ENCODE results near the gene MAMDC4. TPM values are rescaled to one million over a fixed set of nuclear protein-coding genes. Genes with fewer than 3 reads are reported as not detected.

The MAMDC4 gene
- total and polyA plus RNA-seq, 2 experiments from 2014 or later: 8.5 to 12.7 TPM

- no peak for DNase-seq (ENCODE audit: low spot score)
- H2AFZ ChIP-seq: no peak overlapping the region
- peak overlapping the region; percentile 44 for H3K4me3 ChIP-seq
- H3K9me2 ChIP-seq (replicated peaks; ENCODE audit: insufficient read depth): no peaks in the 10 kb centered on the region
- peaks cover 35% of the 10 kb centered on the region for H3K4me1 ChIP-seq (ENCODE audit: insufficient read depth)
- H3K27me3 ChIP-seq: no peaks in the 10 kb centered on the region
- H3K36me3 ChIP-seq (replicated peaks; ENCODE audit: insufficient read depth, low read depth): no peaks in the 10 kb centered on the region
- WGBS (ENCODE audit: low lambda C conversion rate, missing lambda C conversion rate): 76% methylated on average over 25 of the region's 25 CpGs
- peaks cover 13% of the 10 kb centered on the region for H4K20me1 ChIP-seq (ENCODE audit: insufficient read depth, poor library complexity, severe bottlenecking)
- peak overlapping the region; percentile 90 for H3K27ac ChIP-seq
- peaks cover 58% of the 10 kb centered on the region for H3K79me2 ChIP-seq
- H3K4me2 ChIP-seq: peak overlapping the region; percentile 87
- TF ChIP-seq CTCF (IDR thresholded peaks at IDR 0.05; ENCODE audit: poor library complexity): no peak
- no peak for TF ChIP-seq EZH2phosphoT487 (IDR thresholded peaks at IDR 0.05; ENCODE audit: low read depth, severe bottlenecking, unreplicated experiment)
- TF ChIP-seq EZH2 (IDR thresholded peaks at IDR 0.05; ENCODE audit: borderline replicate concordance): no peak
- no peaks in the 10 kb centered on the region for H3K9me3 ChIP-seq (ENCODE audit: low read depth)
Observed at GRCh38 chr9:136806631-136807201, 45.4 kb upstream of the MAMDC4 start.

GRCh38 chr9:136807281-136808074 lies 44.7 kb upstream of the MAMDC4 start, which contains the start of gene RABL6:
RABL6 (plus strand) TSS chr9:136807948; CDS start chr9:136808197, 249 bp downstream.
- Histone ChIP-seq H3K27ac (peak within 1 kb of the TSS; percentile 96), H3K9me2 (replicated peaks; ENCODE audit: insufficient read depth) (no peaks in the 10 kb centered on the region), H3K4me1 (ENCODE audit: insufficient read depth) (peaks cover 34% of the 10 kb centered on the region), H3K27me3 (no peaks in the 10 kb centered on the region), H3K79me2 (peaks cover 58% of the 10 kb centered on the region), H3K9me3 (ENCODE audit: low read depth) (no peaks in the 10 kb centered on the region), H3K4me2 (peak within 1 kb of the TSS; percentile 89), H3K36me3 (replicated peaks; ENCODE audit: insufficient read depth, low read depth) (no peaks in the 10 kb centered on the region), H2AFZ (peak within 1 kb of the TSS; percentile 37), H3K4me3 (peak within 1 kb of the TSS; percentile 99), H4K20me1 (ENCODE audit: insufficient read depth, poor library complexity, severe bottlenecking) (peaks cover 13% of the 10 kb centered on the region)
- peak; percentile 92 for DNase-seq (ENCODE audit: low spot score)
- no peak for TF ChIP-seq EZH2 (IDR thresholded peaks at IDR 0.05; ENCODE audit: borderline replicate concordance)
- no peak for TF ChIP-seq CTCF (IDR thresholded peaks at IDR 0.05; ENCODE audit: poor library complexity)
- no peak for TF ChIP-seq EZH2phosphoT487 (IDR thresholded peaks at IDR 0.05; ENCODE audit: low read depth, severe bottlenecking, unreplicated experiment)
- WGBS (ENCODE audit: low lambda C conversion rate, missing lambda C conversion rate): 1% methylated on average over 75 of the region's 96 CpGs

- Histone ChIP-seq H3K79me2 (peaks cover 65% of the 10 kb centered on the region), H4K20me1 (ENCODE audit: insufficient read depth, poor library complexity, severe bottlenecking) (peaks cover 13% of the 10 kb centered on the region), H3K27ac (peak overlapping the region; percentile 96), H3K4me3 (peak overlapping the region; percentile 99), H2AFZ (no peak overlapping the region), H3K36me3 (replicated peaks; ENCODE audit: insufficient read depth, low read depth) (no peaks in the 10 kb centered on the region), H3K9me3 (ENCODE audit: low read depth) (no peaks in the 10 kb centered on the region), H3K27me3 (no peaks in the 10 kb centered on the region), H3K4me1 (ENCODE audit: insufficient read depth) (peaks cover 34% of the 10 kb centered on the region), H3K9me2 (replicated peaks; ENCODE audit: insufficient read depth) (no peaks in the 10 kb centered on the region), H3K4me2 (peak overlapping the region; percentile 89)
- DNase-seq (ENCODE audit: low spot score): no peak
- TF ChIP-seq EZH2phosphoT487 (IDR thresholded peaks at IDR 0.05; ENCODE audit: low read depth, severe bottlenecking, unreplicated experiment) (no peak), EZH2 (IDR thresholded peaks at IDR 0.05; ENCODE audit: borderline replicate concordance) (no peak), CTCF (IDR thresholded peaks at IDR 0.05; ENCODE audit: poor library complexity) (no peak)
- WGBS (ENCODE audit: low lambda C conversion rate, missing lambda C conversion rate): 2% methylated on average over 43 of the region's 93 CpGs
Observed at GRCh38 chr9:136808075-136808805, 43.9 kb upstream of the MAMDC4 start.
